ENCODE data around the gene KLHL30.

KLHL30 gene

GRCh38 chr2:238145046-238145445 is 6.6 kb downstream of the KLHL30 start:
- TF ChIP-seq EGR1 (IDR thresholded peaks at IDR 0.05), result no peak
- TF ChIP-seq ZBTB7A (IDR thresholded peaks at IDR 0.05; ENCODE audit: low read depth), result no peak
- TF ChIP-seq MAX (IDR thresholded peaks at IDR 0.05), result no peak
- TF ChIP-seq REST (IDR thresholded peaks at IDR 0.05; ENCODE audit: low read depth), result no peak
- no peak for TF ChIP-seq NFIC (IDR thresholded peaks at IDR 0.05)
- TF ChIP-seq CEBPB (IDR thresholded peaks at IDR 0.05), result no peak
- no peak for TF ChIP-seq EP300 (IDR thresholded peaks at IDR 0.05; ENCODE audit: borderline replicate concordance)
- no peak for TF ChIP-seq USF1 (IDR thresholded peaks at IDR 0.05)
- TF ChIP-seq TEAD4 (IDR thresholded peaks at IDR 0.05), result no peak
- no peak for TF ChIP-seq TCF12 (IDR thresholded peaks at IDR 0.05; ENCODE audit: low read depth)
- TF ChIP-seq YY1 (IDR thresholded peaks at IDR 0.05; ENCODE audit: low read depth), result no peak
- no peak for TF ChIP-seq CREB1 (IDR thresholded peaks at IDR 0.05; ENCODE audit: low read depth)
- TF ChIP-seq FOXM1 (IDR thresholded peaks at IDR 0.05; ENCODE audit: borderline replicate concordance, low read depth), result no peak
- no peak for TF ChIP-seq RAD21 (IDR thresholded peaks at IDR 0.05; ENCODE audit: low read depth)
- TF ChIP-seq TAF1 (IDR thresholded peaks at IDR 0.05; ENCODE audit: low read depth), result no peak

GRCh38 chr2:238145851-238146250 is 7.4 kb downstream of the KLHL30 start:
- no peak for TF ChIP-seq YY1 (IDR thresholded peaks at IDR 0.05; ENCODE audit: low read depth)
- no peak for TF ChIP-seq USF1 (IDR thresholded peaks at IDR 0.05)
- TF ChIP-seq MAX (IDR thresholded peaks at IDR 0.05), result no peak
- TF ChIP-seq ZBTB7A (IDR thresholded peaks at IDR 0.05; ENCODE audit: low read depth), result no peak
- TF ChIP-seq REST (IDR thresholded peaks at IDR 0.05; ENCODE audit: low read depth), result no peak
- TF ChIP-seq CREB1 (IDR thresholded peaks at IDR 0.05; ENCODE audit: low read depth), result no peak
- TF ChIP-seq NFIC (IDR thresholded peaks at IDR 0.05), result no peak
- TF ChIP-seq CEBPB (IDR thresholded peaks at IDR 0.05), result no peak

- TF ChIP-seq USF1 (IDR thresholded peaks at IDR 0.05), result peak; percentile 79
- TF ChIP-seq RAD21 (IDR thresholded peaks at IDR 0.05; ENCODE audit: low read depth), result no peak
- TF ChIP-seq CREB1 (IDR thresholded peaks at IDR 0.05; ENCODE audit: low read depth), result no peak
- no peak for TF ChIP-seq TEAD4 (IDR thresholded peaks at IDR 0.05)
- TF ChIP-seq NFIC (IDR thresholded peaks at IDR 0.05), result no peak
- no peak for TF ChIP-seq REST (IDR thresholded peaks at IDR 0.05; ENCODE audit: low read depth)
- no peak for TF ChIP-seq CEBPB (IDR thresholded peaks at IDR 0.05)
- TF ChIP-seq EP300 (IDR thresholded peaks at IDR 0.05; ENCODE audit: borderline replicate concordance), result no peak
These were observed 8.5 kb downstream of the KLHL30 start for GRCh38 chr2:238146884-238147544.

- TF ChIP-seq TEAD4 (IDR thresholded peaks at IDR 0.05), result no peak
- TF ChIP-seq MAX (IDR thresholded peaks at IDR 0.05), result no peak
These were observed 10.5 kb downstream of the KLHL30 start for GRCh38 chr2:238148981-238149380.

Measured in Ishikawa (cell line).